AG04449 (cell line): ENCODE results near the gene COBL.

Experiments
- CTCF ChIA-PET: fragments of 350-600 bp; formaldehyde crosslinking; extraction: SDS; loops from one replicate; lab custom pipeline; 2021; ENCODE audit warnings: antibody characterized with exemption; lab: Yijun Ruan, JAX
- POLR2A ChIA-PET: fragments of 400-600, 350-600 bp; formaldehyde crosslinking; extraction: SDS; loops from one replicate; lab custom pipeline; 2020; ENCODE audit warnings: antibody characterized with exemption, inconsistent platforms; lab: Yijun Ruan, JAX
- DNase-seq: peaks from one replicate; pipeline ENCODE4 v3.0.0-alpha.2; 2010; ENCODE audit warnings: low read depth, low spot score
- H3K4me3 ChIP-seq: 2 replicates; pipeline ENCODE4 v1.5.1; 2011; ENCODE audit warnings: low read depth, mild to moderate bottlenecking, control low read depth, low read length
- CTCF ChIP-seq: IDR thresholded peaks from one replicate; pipeline ENCODE4 v1.5.1; 2011; ENCODE audit warnings: mild to moderate bottlenecking, moderate library complexity, low read length, control low read depth, inconsistent platforms; ENCODE audit not compliant: insufficient read depth; ENCODE audit errors: missing control alignments

The COBL gene

GRCh38 chr7:51354897-51355296 lies 38.3 kb upstream of the COBL start:
- DNase-seq = no peak
- H3K4me3 ChIP-seq = no peak overlapping the region
- POLR2A ChIA-PET = no interaction called here
- CTCF ChIA-PET = no interaction called here
- no peak for TF ChIP-seq CTCF

- TF ChIP-seq CTCF = no peak
- no peak for DNase-seq
- CTCF ChIA-PET = no interaction called here
- H3K4me3 ChIP-seq = no peak overlapping the region
- POLR2A ChIA-PET = no interaction called here
Measured at GRCh38 chr7:51354434-51354833, 37.8 kb upstream of the COBL start.

- no peak for DNase-seq
- TF ChIP-seq CTCF = no peak
- CTCF ChIA-PET = no interaction called here
- H3K4me3 ChIP-seq = no peak overlapping the region
- POLR2A ChIA-PET = no interaction called here
Measured at GRCh38 chr7:51352174-51353100, 35.8 kb upstream of the COBL start.

GRCh38 chr7:51351661-51352060 lies 35.1 kb upstream of the COBL start:
- CTCF ChIA-PET = no interaction called here
- POLR2A ChIA-PET = no interaction called here
- no peak overlapping the region for H3K4me3 ChIP-seq
- TF ChIP-seq CTCF = no peak
- DNase-seq = no peak

- no peak overlapping the region for H3K4me3 ChIP-seq
- CTCF ChIA-PET = no interaction called here
- POLR2A ChIA-PET = no interaction called here
- TF ChIP-seq CTCF = no peak
- no peak for DNase-seq
Measured at GRCh38 chr7:51350546-51350896, 33.9 kb upstream of the COBL start.

- POLR2A ChIA-PET = no interaction called here
- no peak overlapping the region for H3K4me3 ChIP-seq
- CTCF ChIA-PET = no interaction called here
- DNase-seq = no peak
- TF ChIP-seq CTCF = no peak
Measured at GRCh38 chr7:51349820-51350545, 33.4 kb upstream of the COBL start.
